A549 treated with AZD9567 at 1 μM for 4 hours (cell line): Measurements from ENCODE around the gene ADGRF3. TPM values are rescaled to one million over a fixed set of nuclear protein-coding genes. Genes with fewer than 3 reads are reported as not detected.

Source experiments
- total RNA-seq: library from RNA; stranded (reverse); fragments of 200-300 nt; extraction: Qiagen RNA extraction; gene quantifications from 5 replicates; pipeline ENCODE4 v1.2.3, GENCODE V29; 2022; ENCODE audit not compliant: insufficient read depth

ADGRF3 gene, protein sequence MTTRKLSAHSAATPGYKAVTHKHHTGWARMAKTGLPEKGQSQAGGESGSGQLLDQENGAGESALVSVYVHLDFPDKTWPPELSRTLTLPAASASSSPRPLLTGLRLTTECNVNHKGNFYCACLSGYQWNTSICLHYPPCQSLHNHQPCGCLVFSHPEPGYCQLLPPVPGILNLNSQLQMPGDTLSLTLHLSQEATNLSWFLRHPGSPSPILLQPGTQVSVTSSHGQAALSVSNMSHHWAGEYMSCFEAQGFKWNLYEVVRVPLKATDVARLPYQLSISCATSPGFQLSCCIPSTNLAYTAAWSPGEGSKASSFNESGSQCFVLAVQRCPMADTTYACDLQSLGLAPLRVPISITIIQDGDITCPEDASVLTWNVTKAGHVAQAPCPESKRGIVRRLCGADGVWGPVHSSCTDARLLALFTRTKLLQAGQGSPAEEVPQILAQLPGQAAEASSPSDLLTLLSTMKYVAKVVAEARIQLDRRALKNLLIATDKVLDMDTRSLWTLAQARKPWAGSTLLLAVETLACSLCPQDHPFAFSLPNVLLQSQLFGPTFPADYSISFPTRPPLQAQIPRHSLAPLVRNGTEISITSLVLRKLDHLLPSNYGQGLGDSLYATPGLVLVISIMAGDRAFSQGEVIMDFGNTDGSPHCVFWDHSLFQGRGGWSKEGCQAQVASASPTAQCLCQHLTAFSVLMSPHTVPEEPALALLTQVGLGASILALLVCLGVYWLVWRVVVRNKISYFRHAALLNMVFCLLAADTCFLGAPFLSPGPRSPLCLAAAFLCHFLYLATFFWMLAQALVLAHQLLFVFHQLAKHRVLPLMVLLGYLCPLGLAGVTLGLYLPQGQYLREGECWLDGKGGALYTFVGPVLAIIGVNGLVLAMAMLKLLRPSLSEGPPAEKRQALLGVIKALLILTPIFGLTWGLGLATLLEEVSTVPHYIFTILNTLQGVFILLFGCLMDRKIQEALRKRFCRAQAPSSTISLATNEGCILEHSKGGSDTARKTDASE
- total RNA-seq, result 0.03 to 0.15 TPM (median 0.08 TPM) in 4 of 5 replicates, not detected in the other

DNA sequence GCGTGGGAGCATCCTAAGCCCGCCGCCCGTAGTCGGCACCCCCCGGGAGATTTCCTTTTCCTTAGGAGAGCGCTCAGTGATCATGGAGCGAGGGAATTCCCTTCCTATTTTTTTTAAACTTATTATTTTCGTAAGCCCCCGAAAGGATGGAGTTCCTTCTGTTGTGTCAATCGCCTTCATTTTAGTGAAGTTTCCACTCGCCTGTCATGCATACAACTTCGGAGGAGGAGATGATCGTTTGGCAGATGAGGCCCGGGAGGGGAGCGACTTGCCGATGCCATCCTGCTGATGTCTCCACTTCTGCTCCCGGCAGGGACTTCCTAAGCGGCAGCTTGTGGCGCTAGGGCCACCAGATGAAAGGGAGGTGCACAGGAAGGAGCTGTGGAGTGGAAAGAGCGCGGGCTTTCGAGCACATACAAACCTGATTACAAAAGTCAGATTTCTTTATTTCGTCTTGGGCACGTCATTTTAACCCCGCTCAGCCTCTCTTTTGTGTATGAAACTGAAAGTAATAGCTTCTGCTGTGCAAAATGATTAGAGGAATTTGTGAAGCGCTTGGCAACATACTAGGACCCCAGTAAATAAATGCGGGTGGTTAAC, at the start of gene ADGRF3:
TSS of gene ADGRF3 (minus strand) at position 336 of the 600 bp plus-strand sequence. CDS start 555 bp downstream, outside the sequence.

DNA sequence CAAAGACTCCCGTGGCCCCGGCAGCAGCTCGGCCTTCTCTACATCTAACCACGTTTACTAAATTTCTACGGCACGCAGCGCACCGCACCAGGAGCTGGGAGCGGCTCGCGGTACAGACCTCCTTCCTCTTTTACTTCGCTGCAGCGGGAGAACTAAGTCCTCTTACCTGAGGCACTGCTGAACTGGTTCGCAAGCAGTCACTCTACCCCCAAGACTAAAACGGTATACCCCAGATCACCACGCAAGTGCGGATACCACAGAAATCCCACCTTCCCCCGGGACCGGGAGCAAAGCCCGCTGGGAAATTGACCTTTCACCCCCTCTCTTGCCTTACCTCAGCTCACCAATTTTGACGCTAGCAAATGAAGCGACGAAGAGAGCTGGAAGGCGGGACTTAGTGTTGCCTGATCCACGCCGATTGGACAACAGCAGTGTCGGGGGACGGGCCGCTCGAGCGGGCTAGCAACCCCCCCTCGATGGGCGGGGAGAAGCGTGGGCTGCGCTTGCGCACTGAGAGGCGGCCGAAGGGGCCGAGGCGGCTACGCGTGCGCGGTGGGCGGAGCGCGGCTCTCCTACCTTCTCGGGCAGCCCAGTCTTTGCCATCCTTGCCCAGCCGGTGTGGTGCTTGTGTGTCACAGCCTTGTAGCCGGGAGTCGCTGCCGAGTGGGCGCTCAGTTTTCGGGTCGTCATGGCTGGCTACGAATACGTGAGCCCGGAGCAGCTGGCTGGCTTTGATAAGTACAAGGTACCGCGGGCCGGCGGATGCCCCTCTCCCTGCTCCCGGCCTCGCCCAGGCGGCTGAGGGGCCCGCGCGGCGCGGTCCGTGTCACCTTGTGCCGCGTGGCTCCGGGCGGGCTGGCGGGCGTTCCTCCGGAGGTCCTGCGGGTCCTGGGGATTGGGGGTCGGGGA, 790 bp downstream of the ADGRF3 start, which contains the start of gene SELENOI:
TSS of gene SELENOI (plus strand) at position 599 of the 909 bp plus-strand sequence. CDS start at position 689, 90 bp downstream.

Other genes starting within 250 kb of the ADGRF3 start
- 3.7 to 7.5 TPM (median 7.2 TPM) in 5 replicates for gene GAREM2, start 173.7 kb downstream of the ADGRF3 start, total RNA-seq
- 120 to 140 TPM (median 123 TPM) in 5 replicates for gene HADHA, start 102.2 kb downstream of the ADGRF3 start, total RNA-seq
- gene HADHB, start 101.8 kb downstream of the ADGRF3 start, total RNA-seq, result 88.5 to 105 TPM (median 102 TPM) in 5 replicates
- 14.9 to 21.4 TPM (median 19.2 TPM) in 5 replicates for gene SELENOI, start 646 bp downstream of the ADGRF3 start, total RNA-seq
- gene DRC1, start 55.1 kb upstream of the ADGRF3 start, total RNA-seq, result 0.05 to 0.45 TPM (median 0.19 TPM) in 4 of 5 replicates, not detected in the other
- 0.07 to 0.14 TPM (median 0.10 TPM) in 4 of 5 replicates, not detected in the other for gene OTOF, start 131.3 kb upstream of the ADGRF3 start, total RNA-seq